ENCODE measurements around the gene MN1.

GRCh38 chr22:27842201-27842600 is 40.6 kb upstream of the MN1 start:
- TF ChIP-seq CTCF (IDR thresholded peaks at IDR 0.05; ENCODE audit: borderline replicate concordance, extremely low read depth, low read length, poor library complexity, severe bottlenecking) (no peak), EZH2 (IDR thresholded peaks at IDR 0.05; ENCODE audit: borderline replicate concordance, low read depth, low read length, severe bottlenecking) (no peak)
